Fibroblast of lung (primary cell): ENCODE data around the gene KCNMA1. TPM values are rescaled to one million over a fixed set of nuclear protein-coding genes. Genes with fewer than 3 reads are reported as not detected.
A peak's percentile ranks its signal among the peaks of the same experiment; 100 is the strongest.

Experiments used
- DNase-seq, 2 donors: peaks; one replicate each; pipeline versions ENCODE4 v3.0.0 to v3.0.0-alpha.2; 2010; ENCODE audit warnings: low read depth in 2 of 2
- H2AFZ ChIP-seq: 2 replicates; pipeline ENCODE4 v1.5.1; 2012; ENCODE audit warnings: low read length, control low read depth, inconsistent platforms
- H3K27ac ChIP-seq: 2 replicates; pipeline ENCODE4 v1.5.1; 2011; ENCODE audit warnings: low read length, control low read depth; ENCODE audit not compliant: insufficient read depth
- H3K27me3 ChIP-seq: 2 replicates; pipeline ENCODE4 v1.5.1; 2011; ENCODE audit warnings: mild to moderate bottlenecking, low read length; ENCODE audit not compliant: control insufficient read depth, insufficient read depth
- H3K36me3 ChIP-seq: 2 replicates; pipeline ENCODE4 v1.5.1; 2011; ENCODE audit warnings: low read length; ENCODE audit not compliant: control insufficient read depth, insufficient read depth
- H3K4me1 ChIP-seq: 2 replicates; pipeline ENCODE4 v1.5.1; 2011; ENCODE audit warnings: low read length; ENCODE audit not compliant: control insufficient read depth, insufficient read depth; ENCODE audit errors: extremely low read depth
- H3K4me2 ChIP-seq: 2 replicates; pipeline ENCODE4 v1.5.1; 2011; ENCODE audit warnings: low read length, control low read depth; ENCODE audit not compliant: insufficient read depth; ENCODE audit errors: extremely low read depth
- H3K4me3 ChIP-seq, 4 experiments: fragments of 200-600 bp in 1 of 4; sonication (generic) in 1 of 4; replicated peaks in 1 of 4; 2 replicates each; pipeline ENCODE4 v1.5.1; 2011 to 2016; ENCODE audit warnings: low read length in 4 of 4, low read depth in 3 of 4, mild to moderate bottlenecking in 3 of 4, control low read depth in 2 of 4, inconsistent platforms in 1 of 4, mixed read lengths in 1 of 4; ENCODE audit not compliant: insufficient read depth in 1 of 4; ENCODE audit errors: control extremely low read depth in 1 of 4
- H3K79me2 ChIP-seq: 2 replicates; pipeline ENCODE4 v1.5.1; 2012; ENCODE audit warnings: mild to moderate bottlenecking, low read length, inconsistent platforms; ENCODE audit not compliant: control insufficient read depth, insufficient read depth
- H3K9ac ChIP-seq: 2 replicates; pipeline ENCODE4 v1.5.1; 2011; ENCODE audit warnings: mild to moderate bottlenecking, low read length, control low read depth; ENCODE audit not compliant: insufficient read depth
- H3K9me3 ChIP-seq: 2 replicates; pipeline ENCODE4 v1.5.1; 2012; ENCODE audit warnings: low read depth, low read length; ENCODE audit not compliant: control insufficient read depth, insufficient read depth
- H4K20me1 ChIP-seq: 2 replicates; pipeline ENCODE4 v1.5.1; 2011; ENCODE audit warnings: low read length; ENCODE audit not compliant: control insufficient read depth, insufficient read depth; ENCODE audit errors: extremely low read depth
- CTCF ChIP-seq, 2 donors: IDR thresholded peaks in 1 of 2; conservative IDR thresholded peaks in 1 of 2; 1 replicate in 1 of 2; 2 replicates in 1 of 2; pipeline ENCODE4 v1.5.1; 2011 to 2012; ENCODE audit warnings: low read length in 2 of 2, control low read depth in 1 of 2, inconsistent platforms in 1 of 2, low read depth in 1 of 2, mild to moderate bottlenecking in 1 of 2
- EZH2 ChIP-seq: IDR thresholded peaks from 2 replicates; pipeline ENCODE4 v1.5.1; 2012; ENCODE audit warnings: low read length, control low read depth, mild to moderate bottlenecking; ENCODE audit errors: missing control alignments
- polyA plus RNA-seq, 2 donors: library from polyadenylated mRNA; depleted of rRNA in 1 of 2; stranded (reverse) in 1 of 2; unstranded in 1 of 2; fragments of >200 nt; gene quantifications; 2 replicates each; pipeline ENCODE4 v1.2.1, GENCODE V29; 2011 to 2012; ENCODE audit warnings: missing spikeins in 1 of 2
- total RNA-seq: library from RNA; depleted of rRNA; stranded (reverse); fragments of >200 nt; gene quantifications from 2 replicates; pipeline ENCODE4 v1.2.1, GENCODE V29; 2014

KCNMA1 gene
- total and polyA plus RNA-seq, 2 donors (not counting 1 experiment from before 2014, with no cell fraction given) = 31.0 to 138 TPM

DNA sequence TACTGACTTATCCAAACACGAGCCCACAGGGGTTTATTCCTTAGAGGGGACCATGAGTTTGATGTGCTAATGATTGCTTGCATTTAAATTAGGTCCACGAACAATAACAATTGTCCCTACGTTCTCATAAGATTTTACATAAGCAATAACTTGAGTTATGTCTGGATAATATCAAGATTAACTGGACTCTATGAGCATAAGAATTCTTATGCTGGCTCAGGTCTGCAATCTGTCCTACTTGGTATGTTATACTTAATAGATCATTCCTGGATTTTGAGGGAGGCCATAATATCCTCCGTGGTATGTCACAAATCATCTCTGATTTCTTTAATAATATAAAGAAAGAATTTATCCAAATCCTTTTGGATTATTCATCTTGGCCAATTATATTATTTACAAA, 552.3 kb downstream of the KCNMA1 start:
- Histone ChIP-seq H3K9me3 (no peaks in the 10 kb centered on the region), H3K79me2 (no peaks in the 10 kb centered on the region), H4K20me1 (no peaks in the 10 kb centered on the region), H3K36me3 (peaks cover 1% of the 10 kb centered on the region), H3K4me1 (peaks cover 3% of the 10 kb centered on the region), H3K27ac (no peak overlapping the region), H3K9ac (no peak overlapping the region), H2AFZ (no peak overlapping the region), H3K4me3 (no peak overlapping the region), H3K4me2 (no peak overlapping the region), H3K27me3 (no peaks in the 10 kb centered on the region)
- TF ChIP-seq CTCF (conservative IDR thresholded peaks at IDR 0.05 in 1 of 2, IDR thresholded peaks at IDR 0.05 in 1 of 2; ENCODE audit: low read depth in 1 of 2, low read length in 2 of 2) = no peak
- no peak for TF ChIP-seq EZH2
- no peak for DNase-seq

DNA sequence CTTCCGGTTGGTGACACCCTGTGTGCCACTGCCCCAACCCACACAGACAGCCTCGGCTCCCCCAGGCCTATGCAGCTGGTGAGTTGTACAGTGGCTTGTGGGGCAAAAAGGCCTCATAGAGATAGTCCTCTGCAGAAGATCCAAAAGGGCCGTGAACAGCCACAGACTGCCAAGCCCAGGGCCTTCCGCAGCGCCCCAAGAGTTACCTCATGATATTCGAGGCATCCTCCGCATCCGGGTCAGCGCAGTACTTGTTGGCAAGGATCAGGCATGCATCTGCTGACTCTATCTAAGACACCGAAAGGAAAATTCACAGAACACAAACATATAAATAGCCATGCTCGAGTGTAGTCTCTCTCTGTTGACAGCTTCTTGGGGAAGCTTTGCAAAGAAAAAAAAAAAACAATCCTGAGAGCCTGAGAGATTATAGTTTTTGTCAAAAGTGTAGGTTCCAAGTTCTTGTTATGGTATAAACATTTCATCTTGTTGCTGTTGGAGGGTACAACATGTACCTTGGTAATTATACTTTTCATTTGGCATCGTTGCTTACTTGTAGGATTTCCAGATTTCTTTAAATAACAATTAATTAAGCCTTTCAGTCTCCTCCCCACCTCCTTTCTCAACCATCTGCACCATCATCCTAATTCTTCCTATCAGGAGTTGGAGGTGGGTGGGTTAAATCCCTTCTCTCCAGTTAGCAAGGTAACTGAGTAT, 553.0 kb downstream of the KCNMA1 start:
- no peak overlapping the region for H3K4me3 ChIP-seq
- H3K4me1 ChIP-seq = peaks cover 3% of the 10 kb centered on the region
- H2AFZ ChIP-seq = no peak overlapping the region
- no peaks in the 10 kb centered on the region for H3K27me3 ChIP-seq
- TF ChIP-seq EZH2 (no peak), CTCF (conservative IDR thresholded peaks at IDR 0.05 in 1 of 2, IDR thresholded peaks at IDR 0.05 in 1 of 2; ENCODE audit: low read depth in 1 of 2, low read length in 2 of 2) (no peak)
- H4K20me1 ChIP-seq = no peaks in the 10 kb centered on the region
- peaks cover 1% of the 10 kb centered on the region for H3K36me3 ChIP-seq
- no peak overlapping the region for H3K27ac ChIP-seq
- H3K9ac ChIP-seq = no peak overlapping the region
- DNase-seq = peak in 1 of 2 donors; percentile 35
- no peaks in the 10 kb centered on the region for H3K9me3 ChIP-seq
- H3K4me2 ChIP-seq = no peak overlapping the region
- H3K79me2 ChIP-seq = no peaks in the 10 kb centered on the region

DNA sequence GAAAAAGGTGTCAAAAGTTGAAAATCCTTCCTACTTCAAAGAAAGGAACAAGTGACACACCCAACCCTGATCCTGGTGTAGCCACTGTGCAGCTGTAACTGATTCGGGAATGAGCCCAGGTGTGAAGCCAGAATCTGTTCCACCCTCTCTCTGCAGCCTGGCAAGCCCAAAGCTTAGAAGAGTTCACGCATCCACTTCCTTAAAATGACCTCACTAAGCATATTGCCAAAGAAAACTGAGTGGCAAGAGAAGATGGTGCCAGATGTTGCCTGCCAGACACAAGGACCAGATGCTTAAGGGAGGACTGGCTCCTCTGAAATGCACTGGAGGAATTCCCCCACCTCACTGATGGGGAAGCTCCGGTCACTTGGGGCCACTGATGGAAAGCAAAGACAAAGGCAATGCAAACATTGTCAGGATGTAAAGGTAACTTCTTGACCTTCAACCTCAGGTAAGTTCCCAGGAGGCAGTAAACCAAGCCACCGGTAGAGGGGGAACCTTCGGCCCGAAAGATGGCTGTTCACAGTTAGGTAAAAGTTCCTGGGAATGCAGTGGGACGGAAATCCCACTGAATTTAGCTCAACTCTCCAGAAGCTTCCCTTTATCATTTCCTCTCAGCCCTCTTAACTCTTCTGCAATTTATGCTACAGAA, 554.9 kb downstream of the KCNMA1 start:
- Histone ChIP-seq H3K4me3 (no peak overlapping the region), H3K27me3 (no peaks in the 10 kb centered on the region), H3K4me2 (no peak overlapping the region), H4K20me1 (no peaks in the 10 kb centered on the region), H3K4me1 (peaks cover 3% of the 10 kb centered on the region), H3K9ac (no peak overlapping the region), H3K36me3 (peaks cover 1% of the 10 kb centered on the region), H2AFZ (no peak overlapping the region), H3K79me2 (no peaks in the 10 kb centered on the region), H3K27ac (no peak overlapping the region), H3K9me3 (no peaks in the 10 kb centered on the region)
- DNase-seq = peak in 1 of 2 donors; percentile 34
- TF ChIP-seq CTCF (conservative IDR thresholded peaks at IDR 0.05 in 1 of 2, IDR thresholded peaks at IDR 0.05 in 1 of 2; ENCODE audit: low read depth in 1 of 2, low read length in 2 of 2) (peak in 1 of 2 donors; percentile 7), EZH2 (no peak)
